ENCODE results near the gene PI4KA. TPM values are rescaled to one million over a fixed set of nuclear protein-coding genes. Genes with fewer than 3 reads are reported as not detected.
"Not testable (repeated sequence)": the region's sequence is repeated elsewhere in the genome, so short reads cannot be mapped to it uniquely, and the experiment has no call there.

The PI4KA gene
- total RNA-seq, 1 experiment from 2014 or later = 23.8 TPM

DNA sequence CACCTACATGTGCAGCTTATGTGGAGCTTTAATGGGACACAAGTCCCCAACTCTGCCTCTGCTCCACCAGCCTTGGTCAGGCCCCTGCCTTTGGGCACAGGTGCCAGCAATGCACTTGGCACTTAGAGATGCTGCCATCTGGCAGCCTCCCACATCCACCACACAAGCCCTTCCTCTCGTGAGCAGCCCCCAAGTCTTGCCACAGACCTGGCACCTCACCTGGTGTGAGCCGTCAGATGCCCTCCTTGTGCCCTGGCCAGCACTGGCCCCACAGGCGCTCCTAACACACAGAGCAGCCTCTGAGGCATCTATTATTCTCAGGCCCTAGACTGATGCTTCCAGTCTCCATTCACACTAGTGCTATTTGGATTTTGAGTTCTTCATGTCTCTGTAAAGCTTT, 109.2 kb downstream of the PI4KA start:
- no peak for DNase-seq (ENCODE audit: low read depth)

DNA sequence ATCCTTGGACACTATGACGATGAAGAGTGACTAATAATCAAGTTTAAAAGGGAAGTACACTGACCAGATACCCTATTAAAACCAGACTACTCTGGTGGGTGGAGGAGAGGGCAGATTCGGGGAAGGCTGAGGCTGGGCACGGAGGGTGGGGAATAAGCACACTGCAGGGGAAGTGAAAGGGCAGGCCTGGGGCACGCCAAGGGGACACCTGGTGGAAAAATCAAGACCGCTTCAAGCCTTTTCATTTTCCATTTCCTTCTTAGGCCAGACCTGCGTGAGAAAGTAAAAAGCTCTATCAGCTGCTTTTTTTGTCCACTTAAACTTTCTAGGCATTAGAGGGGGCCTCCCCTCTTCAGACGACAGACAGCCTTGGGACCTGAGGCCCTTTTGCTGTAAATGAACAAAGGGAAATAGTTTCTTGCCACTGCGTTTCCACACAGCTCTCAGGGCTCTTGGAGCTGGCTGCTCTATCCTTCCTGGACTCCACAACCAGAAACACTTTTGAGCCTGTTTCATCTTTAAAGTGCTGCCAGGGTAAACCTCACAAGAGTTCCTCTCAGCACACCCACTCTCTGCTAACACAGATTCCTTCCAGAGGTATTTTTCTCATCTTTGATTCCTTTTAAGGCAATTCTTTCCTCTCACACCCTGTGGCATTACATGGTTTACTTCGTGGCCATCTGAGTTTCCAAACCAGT, 109.7 kb downstream of the PI4KA start:
- no peak for DNase-seq (ENCODE audit: low read depth)

DNA sequence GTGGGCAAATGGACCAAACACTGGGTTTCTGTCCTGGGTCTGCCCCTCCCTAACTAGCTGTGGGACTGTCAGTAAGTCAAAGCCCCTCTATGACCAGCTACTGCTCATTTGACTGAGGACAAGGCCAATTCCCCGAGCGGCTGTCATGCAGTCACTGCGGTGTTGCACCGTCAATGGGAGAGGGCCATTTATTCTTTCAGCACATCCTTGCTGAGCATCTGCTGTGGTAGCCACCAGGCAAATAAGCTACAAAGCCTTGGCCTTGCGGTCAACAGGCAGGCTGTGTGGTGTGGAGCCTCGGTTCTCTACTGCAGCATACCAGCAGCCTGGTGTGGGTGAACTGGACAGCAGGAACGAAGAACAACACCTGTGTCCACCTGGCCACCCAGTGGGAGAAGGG, 110.5 kb downstream of the PI4KA start:
- no peak for DNase-seq (ENCODE audit: low read depth)

DNA sequence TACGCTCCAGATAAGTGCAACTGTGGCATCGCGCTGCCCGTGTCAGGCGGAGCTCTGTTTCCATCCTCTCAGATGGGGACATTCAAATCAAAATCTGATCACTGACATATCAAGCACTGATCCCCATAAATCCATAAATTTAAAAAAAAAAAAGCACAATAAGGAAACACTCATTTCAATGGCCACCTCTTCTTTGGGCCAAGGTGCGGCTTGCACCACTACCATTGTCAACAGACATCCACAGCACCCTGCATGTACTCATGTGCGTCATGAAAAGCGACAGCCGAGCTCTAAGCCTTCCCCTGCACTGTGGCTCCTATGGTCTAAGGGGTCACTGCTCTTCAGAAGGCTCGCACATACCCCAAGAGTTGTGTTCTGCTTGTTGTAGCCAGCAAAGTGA, 111.4 kb downstream of the PI4KA start:
- DNase-seq (ENCODE audit: low read depth) = no peak

DNA sequence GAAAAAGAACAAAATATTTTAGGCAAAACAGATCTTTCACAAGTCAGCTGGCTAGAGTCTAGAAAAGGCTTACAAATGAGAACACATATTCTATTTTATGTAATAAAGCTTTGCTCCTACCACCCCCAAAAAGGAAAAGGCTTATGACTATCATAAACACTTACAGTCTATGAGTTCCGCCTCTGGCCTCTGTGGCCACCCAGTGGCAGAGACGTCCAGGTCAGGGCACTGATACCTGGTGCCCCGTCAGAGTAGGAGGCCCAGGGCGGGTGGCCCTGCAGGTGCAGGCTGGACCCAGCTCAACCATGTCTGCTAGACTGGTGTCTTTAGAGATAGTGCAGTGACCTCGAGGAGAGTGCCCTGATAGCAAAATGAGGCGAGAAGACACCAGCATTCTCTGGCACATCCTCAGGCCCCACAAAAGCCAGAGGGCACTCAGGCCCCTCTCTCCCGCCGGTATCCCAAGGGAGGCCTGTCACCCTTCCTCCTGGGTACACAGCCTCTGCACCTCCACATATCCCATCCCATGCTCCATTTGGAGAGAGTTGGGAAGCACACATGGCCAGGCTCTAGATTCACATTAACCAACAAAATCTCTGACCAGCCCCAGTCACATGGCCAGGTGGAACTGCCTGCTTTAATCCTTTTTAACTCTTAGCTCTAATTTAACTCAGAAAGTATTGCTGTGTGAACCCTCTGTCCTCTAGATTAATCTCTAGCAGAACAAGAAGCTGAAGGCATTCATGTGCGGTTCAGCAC, 112.0 kb downstream of the PI4KA start:
- no peak for DNase-seq (ENCODE audit: low read depth)

DNA sequence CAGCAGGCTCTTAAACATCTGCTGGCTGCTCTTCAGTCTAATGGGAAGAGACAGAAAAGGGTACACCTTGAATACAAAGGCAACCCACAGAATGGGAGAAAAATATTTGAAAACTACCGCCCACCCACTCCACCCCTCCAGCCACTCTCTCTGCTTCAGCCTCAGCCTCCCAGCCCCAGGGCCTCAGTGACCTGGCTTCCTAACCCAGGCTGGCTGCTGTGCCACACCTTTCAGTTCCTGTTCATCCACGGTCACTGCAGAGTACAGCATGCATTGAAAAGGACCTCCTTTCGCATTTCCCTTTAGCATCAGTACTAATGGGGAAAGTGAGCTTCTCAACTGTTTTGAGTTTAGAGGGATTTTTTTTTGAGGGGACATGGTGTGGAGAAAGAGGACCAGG, 113.5 kb downstream of the PI4KA start:
- DNase-seq (ENCODE audit: low read depth) = no peak

DNA sequence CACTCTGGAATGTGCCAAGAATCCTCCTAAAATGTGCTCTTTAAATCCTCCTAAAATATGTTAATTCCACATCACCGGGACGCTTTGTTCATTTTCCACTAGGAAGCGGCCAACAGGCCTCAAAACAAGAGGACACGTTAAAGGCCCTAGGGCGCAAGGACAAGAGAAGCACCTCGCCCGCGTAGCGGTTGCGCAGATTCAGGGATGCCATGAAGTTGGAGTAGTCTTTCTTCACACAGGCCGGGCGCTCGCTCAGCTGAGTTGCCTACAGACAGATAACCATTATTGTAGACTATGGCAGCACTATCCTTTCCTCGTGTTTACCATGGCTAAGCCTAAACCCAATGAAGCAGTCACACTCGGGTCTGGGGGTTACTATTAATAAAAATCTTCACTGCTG, 114.2 kb downstream of the PI4KA start:
- DNase-seq (ENCODE audit: low read depth) = no peak

DNA sequence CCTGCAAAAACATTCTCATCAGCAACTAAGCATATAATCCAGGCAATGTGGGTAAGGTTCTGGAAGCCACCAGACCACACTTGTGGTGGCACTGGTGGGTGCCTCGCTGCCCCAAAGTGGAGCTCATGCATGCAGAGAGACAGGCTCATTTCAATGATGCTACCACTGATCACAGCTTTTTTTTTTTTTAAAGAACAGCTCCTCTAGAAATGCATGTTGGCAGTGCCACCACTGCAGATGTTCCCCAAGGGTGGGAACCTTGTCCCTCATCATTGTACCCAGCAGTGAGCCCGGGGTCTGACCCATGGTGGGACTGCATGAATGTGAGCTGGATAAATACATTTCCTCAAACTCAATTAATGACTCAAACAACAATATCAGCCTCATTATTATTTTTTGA, 115.8 kb downstream of the PI4KA start:
- no peak for DNase-seq (ENCODE audit: low read depth)

DNA sequence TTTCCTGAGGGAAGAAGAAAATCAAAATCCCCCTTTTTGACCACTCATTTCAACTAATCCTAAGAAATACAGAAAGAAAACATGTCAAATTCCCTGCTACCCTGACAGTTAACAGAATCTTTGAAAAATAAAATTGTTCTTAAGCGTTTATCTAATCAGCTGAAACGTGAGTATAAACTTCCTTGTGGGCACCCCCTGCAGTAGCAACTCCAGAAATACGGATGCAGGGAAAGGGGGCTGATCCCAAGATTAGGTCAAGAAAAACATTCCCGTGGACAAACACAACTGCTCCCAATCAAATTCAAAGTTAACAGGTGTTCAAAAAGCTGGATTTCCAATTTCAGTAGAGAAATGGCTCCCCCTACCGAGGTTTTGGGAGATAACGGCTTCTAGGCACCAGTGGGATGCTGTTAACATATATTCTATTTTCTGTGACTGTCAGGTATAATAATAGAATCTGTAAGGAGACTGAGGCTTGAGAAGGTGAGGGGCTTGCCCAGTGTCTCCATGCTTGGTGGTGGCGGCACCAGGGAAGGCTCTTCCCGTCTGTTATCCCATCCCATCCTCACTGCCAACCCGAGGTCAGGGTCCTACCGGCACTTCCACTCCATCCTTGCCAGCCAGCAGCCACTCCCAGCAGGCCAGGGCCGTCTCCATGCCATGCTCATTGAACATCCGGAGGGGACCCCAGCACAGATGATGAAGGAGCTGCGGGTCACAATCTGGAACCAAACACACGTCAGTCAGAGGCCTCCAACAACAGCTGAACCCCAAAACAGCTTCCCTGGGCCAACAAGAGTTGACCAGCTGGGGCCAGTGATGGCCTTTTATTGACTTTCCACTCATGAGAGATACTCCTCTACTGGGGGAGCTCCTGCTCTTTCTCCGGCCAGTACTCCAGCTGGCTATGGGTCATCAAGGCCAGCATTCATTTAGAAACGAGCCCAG, 116.7 kb downstream of the PI4KA start:
- peak; percentile 12 for DNase-seq (ENCODE audit: low read depth)

DNA sequence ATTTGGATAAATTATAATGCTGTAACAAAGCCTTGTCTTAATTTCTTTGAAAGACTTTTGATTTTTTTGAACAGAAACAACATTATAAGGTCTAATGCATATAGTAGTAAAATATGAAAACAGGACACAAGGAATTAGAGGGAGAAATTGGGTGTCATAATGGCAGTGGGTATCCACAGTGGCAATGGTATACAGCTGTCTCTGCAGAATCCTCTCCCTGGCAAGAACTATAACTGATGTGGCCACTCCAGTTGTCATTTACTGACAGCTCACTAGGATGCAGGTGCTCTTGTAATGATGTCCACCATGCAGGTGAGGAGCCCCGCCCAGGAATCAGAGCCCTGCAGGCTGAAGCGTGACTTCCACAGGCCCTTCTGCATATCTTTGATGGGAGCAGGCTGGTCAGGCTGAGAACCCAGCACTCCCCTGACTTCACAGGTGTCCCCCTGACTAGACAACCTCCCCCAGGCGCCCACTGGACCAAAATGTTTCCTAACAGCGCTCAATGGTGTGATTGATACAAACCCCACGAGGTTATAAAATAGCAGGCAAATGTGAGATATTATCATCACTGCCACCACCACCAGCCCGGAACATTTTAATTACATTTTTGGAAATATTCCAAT, 117.5 kb downstream of the PI4KA start:
- DNase-seq (ENCODE audit: low read depth) = no peak

DNA sequence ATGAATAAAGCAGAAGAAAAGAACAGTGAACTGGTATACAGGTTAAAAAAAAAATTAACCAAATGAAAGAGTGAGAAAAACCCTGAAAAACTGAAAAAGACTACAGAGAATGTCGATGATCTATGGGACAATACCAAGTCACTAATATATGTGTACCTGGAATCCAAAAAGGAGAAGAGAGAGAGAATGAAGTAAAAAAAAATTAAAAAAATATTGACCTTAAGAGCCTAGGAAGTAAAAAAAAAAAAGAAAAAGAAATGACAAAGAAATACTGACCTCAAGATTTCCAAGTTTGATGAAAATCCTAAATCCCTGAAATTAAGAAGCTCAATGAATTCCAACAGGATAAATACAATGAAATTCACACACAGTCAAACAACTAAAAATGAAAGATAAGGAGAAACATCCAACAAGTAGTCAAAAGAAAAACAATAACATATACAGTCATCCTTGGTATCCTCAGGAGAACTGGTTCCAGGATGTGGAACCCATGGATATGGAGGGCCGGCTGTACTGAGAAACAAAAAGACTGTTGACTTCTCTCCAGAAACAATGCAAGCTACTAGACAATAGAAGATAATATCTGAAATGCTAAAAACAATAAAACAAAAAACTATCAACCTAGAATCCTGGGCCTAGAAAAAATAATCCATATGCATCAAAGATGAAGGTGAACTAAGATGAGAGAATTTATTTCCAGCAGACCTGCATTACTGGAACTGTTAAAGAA, 118.2 kb downstream of the PI4KA start:
- DNase-seq (ENCODE audit: low read depth) = no peak

DNA sequence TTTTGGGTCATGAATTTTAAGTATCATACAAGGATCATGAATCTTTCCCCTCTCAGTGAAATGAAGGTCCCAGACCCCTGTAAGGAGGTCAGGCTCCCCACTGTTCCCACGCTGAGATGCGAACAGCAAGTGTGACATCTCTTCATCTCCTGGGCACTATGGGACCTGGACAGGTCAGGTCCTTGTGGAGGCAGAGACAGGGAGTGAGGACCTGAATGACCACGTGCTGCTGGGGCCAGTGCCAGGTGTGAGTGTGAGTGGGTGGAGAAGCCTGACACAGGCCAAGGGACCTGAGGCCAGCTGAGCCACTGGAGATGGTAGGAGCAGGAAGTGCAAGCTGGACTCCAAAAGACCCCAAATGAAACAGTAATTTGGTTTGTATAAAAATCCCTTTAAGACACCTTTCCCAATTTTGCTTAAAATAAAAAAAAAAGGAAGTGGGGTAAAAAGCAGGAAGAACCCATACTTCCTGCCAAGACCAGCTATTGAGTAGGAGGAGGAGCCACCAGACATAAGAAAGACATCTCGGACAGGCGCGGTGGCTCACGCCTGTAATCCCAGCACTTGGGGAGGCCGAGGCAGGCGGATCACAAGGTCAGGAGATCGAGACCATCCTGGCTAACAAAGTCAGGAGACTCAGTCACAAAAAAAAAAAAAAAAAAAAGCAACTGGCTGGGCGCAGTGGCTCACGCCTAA, 120.1 kb downstream of the PI4KA start:
- DNase-seq (ENCODE audit: low read depth) = no peak

DNA sequence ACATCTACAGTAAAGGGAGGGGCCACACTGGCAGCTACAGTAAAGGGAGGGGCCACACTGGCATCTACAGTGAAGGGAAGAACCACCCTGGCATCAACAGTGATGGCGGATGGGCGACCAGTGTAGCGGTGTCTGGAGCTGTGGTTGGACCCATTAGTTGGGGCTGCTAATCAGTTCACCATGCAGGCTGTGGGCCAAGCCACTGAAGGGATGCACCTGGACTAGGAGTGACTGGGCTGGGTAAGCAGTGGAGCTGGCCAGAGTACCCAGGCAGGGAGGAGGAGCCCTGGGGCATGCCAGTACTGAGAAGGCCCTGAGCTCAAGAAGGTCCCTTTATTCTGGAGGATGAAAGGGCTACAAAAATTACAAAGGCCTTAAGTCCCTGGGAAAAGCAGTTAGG, 121.7 kb downstream of the PI4KA start:
- not testable (repeated sequence) for DNase-seq (ENCODE audit: low read depth)

DNA sequence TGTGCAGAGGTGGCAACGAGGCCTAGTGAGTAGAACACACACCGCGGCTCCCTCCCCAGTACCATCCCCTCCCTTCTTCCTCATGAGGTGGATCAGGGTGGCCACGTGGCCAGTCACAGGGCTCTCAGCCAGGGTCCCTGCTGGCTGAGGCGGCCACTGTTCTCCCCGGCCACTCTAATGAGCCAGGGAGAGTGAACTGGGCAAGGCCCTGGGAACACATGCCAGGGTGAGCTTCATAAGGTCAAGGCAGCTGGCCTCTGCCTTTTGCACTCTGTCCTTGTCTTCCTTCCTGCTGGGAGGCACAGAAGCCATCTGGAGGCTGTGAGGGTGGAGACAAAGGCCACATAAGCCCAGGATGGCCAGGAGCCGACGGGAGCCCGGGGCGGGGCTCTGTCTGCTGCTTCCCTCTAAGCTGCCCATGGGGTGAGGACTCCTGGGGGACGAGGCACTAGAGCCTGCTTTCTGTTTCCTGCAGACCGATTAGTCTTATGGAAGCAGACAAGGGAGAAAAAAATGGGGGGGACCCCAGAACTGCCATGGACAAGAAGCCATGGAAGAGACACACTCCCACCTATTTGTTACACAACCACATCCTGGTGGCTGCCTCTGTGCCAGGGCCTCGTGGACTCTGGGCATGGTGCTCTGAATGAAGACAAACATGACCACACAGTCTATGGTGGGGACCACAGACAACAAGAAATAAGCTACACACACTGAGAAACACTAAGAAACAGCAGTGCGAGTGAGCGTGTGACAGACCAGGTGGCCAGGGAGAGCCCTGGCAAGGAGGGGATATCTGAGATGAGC, 123.1 kb downstream of the PI4KA start:
- not testable (repeated sequence) for DNase-seq (ENCODE audit: low read depth)

DNA sequence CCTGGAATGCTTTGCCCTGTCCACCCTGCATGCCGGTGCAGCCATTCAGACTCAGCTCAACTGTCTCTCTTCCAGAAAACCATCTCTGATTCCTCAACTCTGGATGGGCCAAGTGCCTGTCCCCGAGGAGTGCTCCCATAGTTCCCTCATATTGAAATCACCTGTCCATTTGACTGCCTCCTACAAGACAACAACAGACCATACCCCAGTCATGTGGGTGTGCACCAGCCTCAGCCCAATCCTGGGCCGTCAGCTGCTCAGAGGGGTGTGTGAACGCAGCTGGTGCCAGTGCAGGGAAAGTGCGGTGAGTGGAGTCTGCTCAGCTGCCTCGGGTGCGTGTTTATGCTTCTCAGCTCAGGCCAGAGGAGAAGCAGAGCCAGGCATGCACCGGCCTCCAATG, 126.2 kb downstream of the PI4KA start:
- DNase-seq (ENCODE audit: low read depth) = not testable (repeated sequence)

DNA sequence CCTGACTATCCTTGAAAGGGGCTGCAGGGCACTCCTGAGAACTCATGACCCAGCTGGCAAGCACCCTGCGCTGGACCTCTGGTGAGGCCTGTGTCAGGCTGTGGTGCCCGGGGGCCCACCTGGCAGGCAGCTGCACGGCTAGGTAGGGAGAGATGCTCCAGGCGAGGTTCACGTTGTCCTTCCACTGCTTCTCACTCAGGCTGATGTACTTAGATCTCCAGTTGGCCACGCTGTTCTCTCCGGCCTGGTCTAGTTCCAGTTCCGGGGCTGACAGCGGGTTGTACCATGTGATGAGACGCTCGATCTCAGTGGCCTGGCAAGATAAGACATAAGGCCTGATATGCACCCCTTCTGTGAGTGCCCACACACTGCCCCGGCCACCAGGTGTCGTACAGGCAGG, 129.4 kb downstream of the PI4KA start:
- DNase-seq (ENCODE audit: low read depth) = no peak

DNA sequence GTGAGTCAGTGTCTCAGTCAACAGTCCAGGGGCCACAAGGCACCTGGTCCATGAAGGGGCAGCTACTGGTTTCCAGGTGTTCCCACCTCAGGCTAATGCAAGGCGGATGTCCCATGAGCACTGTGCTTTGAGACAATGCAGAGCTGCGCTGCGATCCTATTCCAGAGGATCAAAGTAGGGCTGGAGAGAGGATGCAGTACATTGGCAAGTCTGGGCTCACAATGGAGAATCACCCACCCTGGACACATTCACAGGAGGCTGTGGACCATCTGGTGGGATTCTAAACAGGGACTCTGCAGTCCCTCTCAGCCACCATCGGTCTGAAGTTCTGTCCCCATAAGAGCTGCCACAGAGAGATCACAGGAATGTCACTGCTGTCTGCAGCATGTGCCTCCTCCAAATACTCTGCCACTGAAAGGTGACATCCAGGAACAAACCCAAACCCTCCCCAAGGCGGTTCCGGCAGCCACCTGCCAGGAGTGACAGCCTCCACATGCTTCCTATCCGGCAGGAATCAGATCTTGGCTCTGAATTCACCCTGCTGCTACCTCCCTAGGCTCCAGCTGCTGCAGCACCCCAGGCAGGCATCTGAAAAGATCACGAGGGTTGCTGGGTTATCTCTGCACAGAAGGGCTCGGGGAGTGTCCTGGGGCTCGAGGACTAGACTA, 130.0 kb downstream of the PI4KA start:
- DNase-seq (ENCODE audit: low read depth) = no peak

DNA sequence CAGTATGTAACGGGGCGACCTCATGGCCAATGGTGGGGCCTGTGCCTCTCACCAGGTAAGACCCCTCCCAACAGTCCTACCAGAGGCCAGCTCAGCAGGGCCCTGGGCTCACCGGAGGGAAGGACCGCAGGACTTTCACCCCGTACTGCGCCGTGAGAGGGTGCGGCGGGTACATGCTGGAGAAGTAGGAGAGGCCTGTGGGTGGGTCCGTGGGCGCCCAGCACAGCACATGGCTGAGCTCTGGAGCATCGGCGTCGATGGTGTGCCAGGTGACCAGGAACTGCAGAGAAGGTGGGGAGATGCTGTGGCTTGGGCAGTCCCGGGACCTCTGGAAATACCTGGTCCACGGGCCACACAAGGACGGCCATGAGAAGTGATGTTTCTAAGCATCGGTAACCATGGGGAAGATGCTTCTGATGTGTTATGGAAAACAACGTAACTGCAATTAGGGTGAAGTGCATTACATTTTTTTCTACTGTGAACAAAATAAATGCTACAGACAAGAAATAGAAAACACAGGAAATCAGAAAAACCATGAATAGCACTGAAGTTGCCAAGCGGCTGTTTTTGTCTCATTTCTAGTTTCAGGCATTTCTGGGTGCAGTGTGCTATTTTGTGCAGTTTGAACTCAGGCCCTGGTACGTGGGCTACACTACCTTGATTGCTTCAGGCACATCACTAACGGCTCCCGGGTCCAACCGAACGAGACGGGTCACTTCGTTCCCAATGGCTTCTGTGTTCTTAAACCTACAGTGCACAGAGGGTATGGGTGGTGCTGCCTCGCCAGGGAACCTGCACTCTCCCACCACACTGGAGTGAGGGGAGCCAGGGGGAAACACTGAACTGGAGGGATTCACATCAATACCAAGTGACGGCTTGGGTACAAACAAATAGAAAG, 131.2 kb downstream of the PI4KA start:
- DNase-seq (ENCODE audit: low read depth) = no peak
